Upper lobe of right lung (tissue), 1 donor: ENCODE results near the gene CHMP3. TPM values are rescaled to one million over a fixed set of nuclear protein-coding genes. Genes with fewer than 3 reads are reported as not detected.
"Not testable (repeated sequence)": the region's sequence is repeated elsewhere in the genome, so short reads cannot be mapped to it uniquely, and the experiment has no call there.

Experiments
- ATAC-seq: fragments of 200-7000 bp; cut with Tn5 transposase; one replicate; pipeline ENCODE4 v1.9.1; 2020; ENCODE audit warnings: mild to moderate bottlenecking, moderate library complexity
- DNase-seq: peaks from one replicate; pipeline ENCODE4 v3.0.0-alpha.2; 2020
- H3K27ac ChIP-seq: fragments of 200-600 bp; one replicate; pipeline ENCODE4 v1.8.0; 2022
- H3K27me3 ChIP-seq: fragments of 200-600 bp; one replicate; pipeline ENCODE4 v1.8.0; 2022; ENCODE audit warnings: mild to moderate bottlenecking
- H3K36me3 ChIP-seq: fragments of 200-600 bp; one replicate; pipeline ENCODE4 v1.8.0; 2022
- H3K4me1 ChIP-seq: fragments of 200-600 bp; one replicate; pipeline ENCODE4 v1.8.0; 2022
- H3K4me3 ChIP-seq: fragments of 200-600 bp; one replicate; pipeline ENCODE4 v1.8.0; 2022; ENCODE audit warnings: mild to moderate bottlenecking
- H3K9me3 ChIP-seq: fragments of 200-600 bp; one replicate; pipeline ENCODE4 v1.8.0; 2022
- CTCF ChIP-seq: fragments of 200-600 bp; IDR thresholded peaks from one replicate; pipeline ENCODE4 v1.8.0; 2022; ENCODE audit warnings: antibody characterized with exemption
- intact Hi-C: fragments of 100-400 bp; cut with DNase I; formaldehyde crosslinking; loops from one replicate; pipeline ENCODE4 v1.11.0; 2022
- total RNA-seq: library from RNA; stranded (reverse); fragmentation: NEBNext Ultra II Directional; extraction: Animal tissue kit (Norgen Biotek cat#: 25700); gene quantifications from one replicate; pipeline ENCODE4 v1.2.1, GENCODE V29; 2021
- donor health status: DM: no; HTN: yes; CAD: no; lungs with severe emphysema.

Gene CHMP3
- total RNA-seq, 1 donor from 2014 or later, result 159 TPM

- H3K4me3 ChIP-seq, ATAC-seq, H3K9me3 ChIP-seq, DNase-seq, H3K36me3 ChIP-seq, H3K27me3 ChIP-seq, H3K4me1 ChIP-seq, intact Hi-C loops, H3K27ac ChIP-seq: not testable (repeated sequence)
Observed at GRCh38 chr2:86544278-86545099, 18.8 kb downstream of the CHMP3 start.

DNA sequence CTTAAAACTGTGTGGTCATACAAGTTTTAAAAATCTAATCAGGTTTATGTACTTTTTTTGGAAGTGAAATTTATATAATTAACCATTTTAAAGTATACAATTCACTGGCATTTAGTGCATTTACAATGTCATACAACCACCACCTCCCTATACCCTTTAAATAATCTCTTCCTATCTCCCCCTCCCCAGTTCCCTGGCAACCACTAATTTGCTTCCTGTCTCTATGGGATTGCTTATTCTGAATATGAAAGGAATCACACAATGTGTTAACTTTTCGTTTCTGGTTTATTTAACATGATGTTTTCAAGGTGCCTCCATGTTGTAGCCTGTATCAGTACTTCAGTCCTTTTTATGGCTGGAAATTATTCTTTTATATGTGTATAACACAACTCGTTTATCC, 19.4 kb downstream of the CHMP3 start:
- Histone ChIP-seq H3K27ac (no peak overlapping the region), H3K4me3 (no peak overlapping the region), H3K4me1 (no peaks in the 10 kb centered on the region), H3K36me3 (no peaks in the 10 kb centered on the region), H3K9me3 (no peaks in the 10 kb centered on the region), H3K27me3 (no peaks in the 10 kb centered on the region)
- ATAC-seq, result no peak
- no peak for DNase-seq
- no peak for TF ChIP-seq CTCF
- intact Hi-C loops, result no loop called here

DNA sequence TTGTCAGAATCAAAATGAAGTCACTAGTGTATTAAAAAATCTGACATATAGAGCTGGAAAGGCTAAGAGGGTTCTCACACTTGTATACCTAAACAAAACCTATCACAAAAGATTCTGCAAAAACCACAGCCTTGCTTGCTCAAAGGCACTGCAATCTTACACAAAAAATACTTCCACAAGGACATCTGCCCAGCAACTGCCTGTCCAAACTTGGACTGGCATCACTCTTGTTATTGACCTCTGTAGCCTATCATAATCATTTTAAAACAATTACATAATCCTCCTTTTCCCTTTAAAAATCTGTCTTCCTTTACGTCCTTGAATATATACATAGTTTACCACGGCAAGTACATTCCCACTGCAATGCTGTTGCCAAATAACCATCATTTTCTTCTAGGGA, 19.9 kb downstream of the CHMP3 start:
- ATAC-seq, result no peak
- intact Hi-C loops, result no loop called here

DNA sequence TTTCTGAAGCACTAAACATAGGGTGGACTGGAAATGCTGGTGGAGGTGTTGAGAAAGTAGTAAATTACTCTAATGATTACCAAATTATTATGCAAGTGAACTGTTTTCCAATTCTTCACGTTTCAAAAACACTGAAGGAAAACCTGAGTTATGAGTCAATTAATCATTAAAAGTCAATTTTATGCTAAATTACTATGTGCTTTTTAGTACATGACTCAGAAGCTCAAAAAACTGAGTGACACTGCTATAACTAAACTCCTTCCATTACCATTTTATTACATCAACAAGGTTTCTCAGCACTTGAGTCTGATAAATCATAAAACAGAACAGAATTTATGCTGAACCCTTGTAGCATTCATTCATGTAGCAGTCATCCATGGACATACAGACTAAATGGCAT, 20.4 kb downstream of the CHMP3 start:
- H3K4me1 ChIP-seq, result no peaks in the 10 kb centered on the region
- intact Hi-C loops, result no loop called here
- no peak overlapping the region for H3K27ac ChIP-seq
- DNase-seq (no peak), ATAC-seq (no peak)
- H3K36me3 ChIP-seq, result no peaks in the 10 kb centered on the region
- H3K4me3 ChIP-seq, result no peak overlapping the region
- H3K9me3 ChIP-seq, result no peaks in the 10 kb centered on the region
- no peaks in the 10 kb centered on the region for H3K27me3 ChIP-seq
- no peak for TF ChIP-seq CTCF

More for the DNA sequence above, 19.9 kb downstream of the CHMP3 start:
- H3K27me3 ChIP-seq, result no peaks in the 10 kb centered on the region
- no peak for TF ChIP-seq CTCF
- no peaks in the 10 kb centered on the region for H3K4me1 ChIP-seq
- no peak overlapping the region for H3K27ac ChIP-seq
- H3K4me3 ChIP-seq, result no peak overlapping the region
- no peaks in the 10 kb centered on the region for H3K9me3 ChIP-seq
- H3K36me3 ChIP-seq, result no peaks in the 10 kb centered on the region
- no peak for DNase-seq

GRCh38 chr2:86541334-86541733, 21.9 kb downstream of the CHMP3 start:
- Histone ChIP-seq H3K9me3 (no peaks in the 10 kb centered on the region), H3K4me1 (no peaks in the 10 kb centered on the region), H3K27me3 (no peaks in the 10 kb centered on the region), H3K27ac (no peak overlapping the region), H3K4me3 (no peak overlapping the region), H3K36me3 (no peaks in the 10 kb centered on the region)
- ATAC-seq, result peak; percentile 69
- DNase-seq, result no peak
- intact Hi-C loops, result no loop called here
- no peak for TF ChIP-seq CTCF

GRCh38 chr2:86533589-86533988, 29.7 kb downstream of the CHMP3 start:
- H3K4me1 ChIP-seq, result no peaks in the 10 kb centered on the region

More at GRCh38 chr2:86533589-86533988, 29.7 kb downstream of the CHMP3 start:
- Histone ChIP-seq H3K27ac (no peak overlapping the region), H3K4me3 (no peak overlapping the region), H3K27me3 (no peaks in the 10 kb centered on the region), H3K9me3 (peaks cover 9% of the 10 kb centered on the region), H3K36me3 (peaks cover 7% of the 10 kb centered on the region)
- ATAC-seq (no peak), DNase-seq (no peak)
- intact Hi-C loops, result no loop called here
- TF ChIP-seq CTCF, result no peak
